Ramos (cell line): ENCODE results near the gene ASGR2.
"Not testable (repeated sequence)": the region's sequence is repeated elsewhere in the genome, so short reads cannot be mapped to it uniquely, and the experiment has no call there.

Experiments
- in situ Hi-C: fragments of 300-500 bp; cut with MboI; formaldehyde crosslinking; loops from one replicate; pipeline ENCODE4 v1.14.3; 2022; ENCODE audit warnings: low sequenced_read_pairs; ENCODE audit not compliant: unreplicated experiment

ASGR2 gene, protein sequence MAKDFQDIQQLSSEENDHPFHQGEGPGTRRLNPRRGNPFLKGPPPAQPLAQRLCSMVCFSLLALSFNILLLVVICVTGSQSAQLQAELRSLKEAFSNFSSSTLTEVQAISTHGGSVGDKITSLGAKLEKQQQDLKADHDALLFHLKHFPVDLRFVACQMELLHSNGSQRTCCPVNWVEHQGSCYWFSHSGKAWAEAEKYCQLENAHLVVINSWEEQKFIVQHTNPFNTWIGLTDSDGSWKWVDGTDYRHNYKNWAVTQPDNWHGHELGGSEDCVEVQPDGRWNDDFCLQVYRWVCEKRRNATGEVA

GRCh38 chr17:7114241-7114874 is at the start of gene ASGR2:
Gene ASGR2 (minus strand): TSS chr17:7114822. CDS start chr17:7114240, 582 bp downstream.
- in situ Hi-C loops = no loop called here

DNA sequence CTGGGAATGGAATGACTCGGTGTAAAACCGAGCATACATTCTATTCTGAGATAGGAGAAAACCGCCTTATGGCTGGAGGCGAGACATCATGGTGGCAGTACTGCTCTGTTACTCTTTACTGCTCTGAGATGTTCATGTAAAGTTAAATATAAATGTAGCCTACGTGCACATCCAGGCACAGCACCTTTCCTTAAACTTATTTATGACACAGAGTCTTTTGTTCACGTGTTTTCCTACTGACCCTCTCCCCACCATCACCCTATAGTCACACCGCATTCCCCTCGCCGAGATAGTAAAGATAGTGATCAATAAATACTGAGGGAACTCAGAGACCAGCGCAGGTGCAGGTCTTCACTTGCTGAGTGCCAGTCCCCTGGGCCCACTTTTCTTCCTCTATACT is 44.9 kb upstream of the ASGR2 start:
- in situ Hi-C loops = not testable (repeated sequence)

GRCh38 chr17:7158424-7158823 is 43.8 kb upstream of the ASGR2 start:
- in situ Hi-C loops = not testable (repeated sequence)

DNA sequence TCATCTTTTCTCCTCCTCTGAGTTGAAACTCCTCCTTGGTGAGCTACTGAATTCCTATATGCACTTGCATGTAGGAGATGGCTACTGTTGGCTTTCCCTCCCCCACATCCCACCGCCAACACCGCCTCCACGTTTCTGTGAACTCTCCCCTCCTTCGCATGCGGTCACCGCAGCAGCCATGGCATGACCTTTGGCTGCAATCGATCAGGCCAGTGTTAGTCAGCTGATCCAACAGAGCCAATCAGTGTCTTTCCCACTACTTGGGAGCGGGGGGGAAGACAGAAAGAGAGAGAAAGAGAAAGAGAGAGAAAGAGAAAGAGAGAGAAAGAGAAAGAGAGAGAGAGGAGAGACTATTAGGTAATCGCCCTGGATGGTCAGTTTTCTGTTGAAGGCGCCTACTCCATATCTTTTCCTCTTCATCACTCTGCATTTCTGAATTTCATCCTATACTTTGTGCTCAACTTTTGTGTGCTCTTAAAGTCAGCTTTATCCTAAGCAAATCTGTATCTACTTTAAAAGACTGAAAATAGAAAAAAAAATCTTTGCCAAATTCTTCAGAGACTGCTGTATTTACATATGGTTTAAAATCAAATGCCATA is 41.8 kb upstream of the ASGR2 start:
- in situ Hi-C loops = no loop called here

- in situ Hi-C loops = no loop called here
Measured at GRCh38 chr17:7147772-7148171, 33.1 kb upstream of the ASGR2 start.

DNA sequence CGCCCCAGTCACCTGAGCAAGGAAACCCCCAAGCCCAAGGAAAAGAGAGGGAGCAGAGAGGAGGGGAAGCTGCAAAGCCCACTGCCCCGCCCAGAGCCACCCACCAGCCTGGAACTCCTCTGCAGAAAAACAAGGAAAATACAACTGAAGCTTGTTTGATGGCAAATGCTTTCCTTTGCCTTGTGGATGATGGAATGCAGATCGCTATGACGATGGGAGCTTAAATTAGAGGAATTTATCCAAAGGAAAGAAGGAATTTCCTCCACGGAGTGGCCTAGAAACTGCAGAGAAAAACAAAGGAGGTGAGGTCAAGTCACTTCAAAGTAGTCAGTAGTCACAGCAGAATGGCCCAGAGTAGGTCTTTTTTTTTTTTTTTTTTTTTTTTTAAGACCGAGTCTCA is 31.5 kb upstream of the ASGR2 start:
- in situ Hi-C loops = no loop called here

- in situ Hi-C loops = loop anchor here (5.0 kb wide), 1 partner anchor 92 kb away; no protein-coding TSS in a partner anchor
Measured at GRCh38 chr17:7144213-7144612, 29.6 kb upstream of the ASGR2 start.

- in situ Hi-C loops = loop anchor here (5.0 kb wide), 1 partner anchor 90 kb away; no protein-coding TSS in a partner anchor
Measured at GRCh38 chr17:7141824-7142223, 27.2 kb upstream of the ASGR2 start.

- in situ Hi-C loops = no loop called here
Measured at GRCh38 chr17:7139400-7139799, 24.8 kb upstream of the ASGR2 start.

GRCh38 chr17:7138800-7139381 is 24.3 kb upstream of the ASGR2 start:
- in situ Hi-C loops = no loop called here

- in situ Hi-C loops = no loop called here
Measured at GRCh38 chr17:7137171-7137943, 22.7 kb upstream of the ASGR2 start.

- in situ Hi-C loops = no loop called here
Measured at GRCh38 chr17:7136266-7136877, 21.8 kb upstream of the ASGR2 start.

- in situ Hi-C loops = no loop called here
Measured at GRCh38 chr17:7133916-7134315, 19.3 kb upstream of the ASGR2 start.

DNA sequence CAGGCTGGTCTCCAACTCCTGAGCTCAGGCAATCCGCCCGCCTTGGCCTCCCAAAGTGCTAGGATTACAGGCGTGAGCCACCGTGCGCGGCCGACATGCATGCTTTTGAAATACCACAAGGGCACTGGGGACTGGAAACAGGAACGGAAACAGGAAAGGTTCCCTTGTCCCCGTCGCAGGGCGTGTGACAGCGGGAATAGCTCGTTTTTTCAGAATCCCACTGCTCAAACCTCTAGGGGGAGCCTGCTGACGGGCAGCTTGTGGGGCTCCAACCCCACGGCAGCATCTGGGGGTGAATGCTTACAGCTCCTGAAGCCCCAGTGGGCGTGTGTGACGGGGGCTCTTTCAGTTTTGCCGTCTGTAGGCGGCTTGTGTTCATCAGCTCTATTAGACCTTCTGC is 18.8 kb upstream of the ASGR2 start:
- in situ Hi-C loops = no loop called here

DNA sequence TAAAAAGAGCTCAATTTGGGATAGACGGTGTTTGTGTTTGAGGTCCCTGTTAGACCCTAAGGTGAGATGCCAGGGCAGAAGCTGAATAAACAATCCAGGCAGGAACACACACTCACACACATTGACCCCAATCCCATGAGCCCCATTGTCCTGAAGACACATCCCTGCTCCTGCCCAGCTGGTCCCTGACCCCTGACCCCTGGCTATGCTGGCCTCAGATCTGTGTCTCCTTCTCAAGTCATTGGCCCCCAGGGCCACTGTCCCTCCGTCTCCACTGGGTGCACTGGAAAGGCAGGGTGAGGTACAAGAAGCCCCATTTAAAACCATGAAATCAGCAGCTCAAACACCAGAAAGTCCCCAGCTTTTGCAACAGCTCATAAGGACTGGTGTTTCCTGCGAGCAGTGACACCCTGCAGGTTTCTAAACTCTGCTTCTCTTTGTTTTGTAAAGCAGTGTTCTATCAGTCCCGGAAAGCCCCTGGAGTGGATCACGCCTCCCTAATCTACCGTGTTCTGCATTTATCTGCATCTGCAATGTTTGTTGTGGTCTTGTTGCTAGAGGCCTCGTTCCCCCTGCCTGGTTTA is 18.0 kb upstream of the ASGR2 start:
- in situ Hi-C loops = no loop called here

DNA sequence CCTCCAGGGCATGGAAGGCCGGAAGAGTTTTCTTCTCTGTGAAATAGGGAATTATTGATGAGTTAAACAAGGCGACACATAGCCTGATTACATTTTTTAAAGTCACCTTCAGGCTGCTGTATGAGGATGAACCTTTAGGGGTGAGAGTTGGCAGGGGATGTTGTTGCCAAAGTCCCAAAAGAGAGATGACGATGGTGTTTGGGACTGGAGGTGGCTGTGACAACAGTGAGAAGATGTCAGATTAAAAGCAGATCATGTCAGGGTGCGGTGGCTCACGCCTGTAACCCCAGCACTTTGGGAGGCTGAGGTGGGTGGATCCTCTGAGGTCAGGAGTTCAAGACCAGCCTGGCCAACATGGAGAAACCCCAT is 16.8 kb upstream of the ASGR2 start:
- in situ Hi-C loops = no loop called here

DNA sequence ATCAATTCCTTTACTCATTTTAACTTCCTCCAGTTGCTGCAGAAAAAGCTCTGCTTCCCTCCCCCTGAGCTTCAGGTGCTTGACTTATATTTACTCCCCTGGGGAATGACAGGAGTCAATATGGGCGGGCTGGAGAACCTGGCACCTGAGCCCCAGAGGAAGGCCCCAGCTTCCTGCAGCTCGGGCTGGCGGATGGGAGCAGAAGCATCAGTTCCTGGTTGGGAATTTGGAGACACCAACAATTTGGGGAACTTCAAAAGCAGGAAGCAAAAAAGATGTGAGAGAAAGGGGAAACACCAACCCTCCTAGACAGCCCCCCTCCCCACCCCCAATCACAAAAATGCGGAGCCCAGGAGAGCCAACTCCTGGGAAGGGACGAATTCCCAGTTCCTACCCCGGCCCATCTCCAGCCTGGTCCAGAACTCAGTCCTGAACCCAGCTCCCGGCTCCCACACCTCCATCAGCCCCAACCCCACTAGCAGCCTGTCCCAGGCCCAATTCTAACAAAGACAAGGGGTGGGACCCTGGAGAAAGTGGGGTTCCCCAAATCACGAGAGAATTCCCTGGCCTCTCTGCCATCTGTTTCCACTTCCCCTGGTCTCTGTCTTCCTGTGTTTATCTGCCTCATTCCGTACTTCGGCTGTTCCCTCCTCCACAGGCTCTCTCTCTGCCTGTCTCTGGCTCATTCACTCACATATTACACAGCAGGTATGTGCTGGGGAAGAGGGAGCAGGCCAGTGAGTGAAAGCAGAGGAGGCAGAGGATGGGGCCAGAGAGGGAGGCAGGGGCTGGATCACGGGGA is 16.2 kb upstream of the ASGR2 start:
- in situ Hi-C loops = no loop called here

GRCh38 chr17:7129311-7129710 is 14.7 kb upstream of the ASGR2 start:
- in situ Hi-C loops = no loop called here

DNA sequence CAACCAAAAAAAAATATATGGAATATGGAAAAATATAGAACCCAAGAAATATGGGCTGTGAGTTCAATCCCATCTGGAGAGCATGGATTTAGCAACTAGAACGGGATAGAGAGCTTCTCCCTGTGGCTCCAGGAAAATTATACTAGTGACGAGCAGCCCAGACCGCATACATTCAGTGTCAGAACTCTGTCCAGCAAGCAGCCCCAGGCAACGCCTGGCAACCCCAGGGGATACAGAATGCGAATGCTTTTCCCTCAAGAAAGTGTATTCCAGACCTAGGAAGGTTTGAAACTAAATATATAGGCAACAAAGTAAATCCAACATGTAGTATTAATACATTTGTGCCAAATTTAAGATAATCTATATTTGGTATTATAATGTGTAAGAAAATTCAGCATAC is 13.5 kb upstream of the ASGR2 start:
- in situ Hi-C loops = no loop called here
